HG02973 (cell line): ENCODE data around the gene NANOS3.

Experiments
- ATAC-seq: cut with Tn5 transposase; IDR thresholded peaks from one replicate; pipeline ENCODE4 v1.9.1; 2021; ENCODE audit warnings: moderate library complexity; ENCODE audit not compliant: unreplicated experiment

Gene NANOS3

GRCh38 chr19:13864667-13865570 is 12.0 kb upstream of the NANOS3 start:
- no peak for ATAC-seq

- ATAC-seq, result no peak
Measured at GRCh38 chr19:13865571-13866462, 11.1 kb upstream of the NANOS3 start.

- ATAC-seq, result no peak
Measured at GRCh38 chr19:13866463-13867046, 10.4 kb upstream of the NANOS3 start.

- no peak for ATAC-seq
Measured at GRCh38 chr19:13868663-13869062, 8.3 kb upstream of the NANOS3 start.

GRCh38 chr19:13869281-13869680 is 7.7 kb upstream of the NANOS3 start:
- ATAC-seq, result no peak

GRCh38 chr19:13870873-13871272 is 6.1 kb upstream of the NANOS3 start:
- no peak for ATAC-seq

- no peak for ATAC-seq
Measured at GRCh38 chr19:13872339-13872694, 4.6 kb upstream of the NANOS3 start.

- no peak for ATAC-seq
Measured at GRCh38 chr19:13872695-13873389, 4.1 kb upstream of the NANOS3 start.

- ATAC-seq, result no peak
Measured at GRCh38 chr19:13873834-13874515, 3.0 kb upstream of the NANOS3 start.

- ATAC-seq, result no peak
Measured at GRCh38 chr19:13875824-13876223, 1.1 kb upstream of the NANOS3 start.

GRCh38 chr19:13877303-13877702 is 369 bp downstream of the NANOS3 start:
- ATAC-seq, result no peak

- peak; percentile 79 for ATAC-seq
Measured at GRCh38 chr19:13880059-13881043, 3.4 kb downstream of the NANOS3 start.

- ATAC-seq, result no peak
Measured at GRCh38 chr19:13881251-13881691, 4.3 kb downstream of the NANOS3 start.

GRCh38 chr19:13881692-13882418 is 4.9 kb downstream of the NANOS3 start:
- no peak for ATAC-seq

GRCh38 chr19:13882419-13882795 is 5.5 kb downstream of the NANOS3 start:
- ATAC-seq, result no peak

GRCh38 chr19:13882836-13883235 is 5.9 kb downstream of the NANOS3 start:
- no peak for ATAC-seq

- no peak for ATAC-seq
Measured at GRCh38 chr19:13883516-13884064, 6.7 kb downstream of the NANOS3 start.
